ENCODE data around the gene SLC25A27. TPM values are rescaled to one million over a fixed set of nuclear protein-coding genes. Genes with fewer than 3 reads are reported as not detected.

SLC25A27 gene
- total RNA-seq, 5 donors from 2014 or later (not counting 1 experiment from before 2014, with no cell fraction given), result 0.23 to 2.4 (median 0.85) TPM

DNA sequence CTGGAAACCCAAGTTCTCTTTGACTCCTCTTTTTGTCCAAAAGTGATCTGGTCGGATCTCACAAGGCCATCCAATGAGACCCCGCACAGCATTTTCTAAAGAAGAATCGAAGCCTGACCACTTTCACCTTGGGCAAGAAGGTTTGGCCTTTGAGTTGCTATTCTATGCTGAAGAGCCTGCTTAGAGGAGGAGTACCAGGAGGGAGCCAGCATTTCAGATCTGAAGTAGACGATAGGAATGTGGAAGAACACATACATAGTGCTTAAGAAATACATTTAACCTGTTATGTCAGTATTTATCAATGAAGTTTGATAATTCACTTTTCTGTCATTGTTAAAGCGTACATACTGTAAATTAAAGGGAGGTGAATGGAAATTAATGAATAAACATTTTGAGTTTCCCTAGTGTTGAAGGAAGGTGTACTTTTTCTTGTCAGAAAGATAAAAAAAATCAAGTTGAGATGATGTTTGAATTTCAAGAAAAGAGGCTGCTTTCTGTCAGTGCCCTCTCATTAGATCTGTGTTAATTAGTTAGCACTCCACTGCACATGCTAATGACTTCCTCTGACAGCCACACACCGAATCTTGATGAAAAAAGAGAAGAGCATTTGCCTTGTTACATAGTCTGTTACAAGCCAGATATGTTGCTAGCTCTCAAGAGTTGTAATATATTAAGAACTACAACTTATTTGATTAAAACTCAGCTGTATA, 24.0 kb downstream of the SLC25A27 start:
- 92% methylated on average over 4 of the region's 6 CpGs for WGBS (ENCODE audit: insufficient coverage)
- H3K4me3 ChIP-seq (ENCODE audit: control insufficient read depth in 1 of 2, extremely low read depth in 1 of 2, low read length in 1 of 2), result no peak overlapping the region
- ATAC-seq (replicated peaks in 1 of 4) (no peak), DNase-seq (no peak)
- no peaks in the 10 kb centered on the region for H3K4me1 Mint-ChIP-seq
- H3K36me3 ChIP-seq (ENCODE audit: control insufficient read depth in 2 of 2, extremely low read depth in 1 of 2, insufficient read depth in 1 of 2, low read length in 1 of 2), result no peaks in the 10 kb centered on the region
- H3K9me3 ChIP-seq, result no peaks in the 10 kb centered on the region
- no peak overlapping the region for H3K4me3 Mint-ChIP-seq
- no peak overlapping the region for H3K27ac ChIP-seq (ENCODE audit: low read length)
- ChIA-PET CTCF (no interaction called here), POLR2A (no interaction called here)
- H3K27ac Mint-ChIP-seq, result no peak overlapping the region
- H3K27me3 Mint-ChIP-seq, result peaks cover 6 to 7% of the 10 kb centered on the region in 2 donors
- H3K27me3 ChIP-seq (replicated peaks in 1 of 2; ENCODE audit: control insufficient read depth in 2 of 2, extremely low read depth in 1 of 2, insufficient read depth in 2 of 2, low read length in 1 of 2), result no peaks in the 10 kb centered on the region
- no peaks in the 10 kb centered on the region for H3K4me1 ChIP-seq (ENCODE audit: control insufficient read depth in 1 of 2, extremely low read depth in 1 of 2, insufficient read depth in 2 of 2, low read length in 2 of 2)
- H3K9me3 Mint-ChIP-seq, result no peaks in the 10 kb centered on the region
- no peaks in the 10 kb centered on the region for H3K36me3 Mint-ChIP-seq

DNA sequence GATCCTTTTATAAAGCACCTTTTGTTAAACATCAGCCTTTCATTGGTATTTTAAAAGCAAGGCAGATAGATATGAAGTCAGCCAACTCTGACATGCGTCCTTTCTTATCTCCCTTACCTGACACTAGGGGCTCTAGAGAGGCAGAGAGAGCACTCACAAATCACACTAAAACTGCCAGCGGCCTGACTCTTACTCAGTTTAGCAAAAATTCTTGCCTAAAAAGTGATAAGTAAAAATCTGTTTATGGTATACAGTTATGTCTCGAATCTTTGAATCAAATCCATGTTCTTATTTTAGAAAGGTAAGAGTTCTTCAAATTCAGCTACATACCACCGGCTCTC, 24.5 kb downstream of the SLC25A27 start:
- no peak overlapping the region for H3K27ac ChIP-seq (ENCODE audit: low read length)
- H3K4me3 ChIP-seq (ENCODE audit: control insufficient read depth in 1 of 2, extremely low read depth in 1 of 2, low read length in 1 of 2), result no peak overlapping the region
- Mint-ChIP-seq H3K27me3 (peaks cover 6 to 7% of the 10 kb centered on the region in 2 donors), H3K4me3 (no peak overlapping the region), H3K9me3 (no peaks in the 10 kb centered on the region), H3K36me3 (no peaks in the 10 kb centered on the region), H3K4me1 (no peaks in the 10 kb centered on the region), H3K27ac (no peak overlapping the region)
- ChIA-PET CTCF (no interaction called here), POLR2A (no interaction called here)
- no peaks in the 10 kb centered on the region for H3K4me1 ChIP-seq (ENCODE audit: control insufficient read depth in 1 of 2, extremely low read depth in 1 of 2, insufficient read depth in 2 of 2, low read length in 2 of 2)
- H3K27me3 ChIP-seq (replicated peaks in 1 of 2; ENCODE audit: control insufficient read depth in 2 of 2, extremely low read depth in 1 of 2, insufficient read depth in 2 of 2, low read length in 1 of 2), result no peaks in the 10 kb centered on the region
- WGBS (ENCODE audit: insufficient coverage), result no CpG with 5 or more reads among the region's 4 CpGs
- H3K36me3 ChIP-seq (ENCODE audit: control insufficient read depth in 2 of 2, extremely low read depth in 1 of 2, insufficient read depth in 1 of 2, low read length in 1 of 2), result no peaks in the 10 kb centered on the region
- ATAC-seq (replicated peaks in 1 of 4), result no peak
- H3K9me3 ChIP-seq, result no peaks in the 10 kb centered on the region
- DNase-seq, result no peak

DNA sequence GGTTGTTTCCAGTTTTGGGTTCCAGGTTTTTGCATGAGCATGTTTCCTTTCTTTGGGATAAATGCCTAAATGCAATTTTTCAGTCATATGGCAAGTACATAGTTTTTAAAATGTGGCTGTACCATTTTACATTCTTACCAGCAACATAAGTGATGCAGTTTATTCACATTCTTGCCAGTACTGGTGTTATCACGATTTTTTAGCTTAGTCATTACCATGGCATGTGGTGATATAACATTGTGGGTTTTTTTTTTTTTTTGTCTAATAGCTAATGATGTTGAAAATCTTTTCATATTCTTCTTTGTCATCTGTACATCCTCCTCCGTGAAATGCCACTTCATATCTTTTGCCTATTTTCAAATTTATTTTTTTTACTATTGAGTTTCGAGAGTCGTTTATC, 32.0 kb downstream of the SLC25A27 start:
- WGBS (ENCODE audit: insufficient coverage), result no CpG with 5 or more reads among the region's 4 CpGs
- H3K36me3 Mint-ChIP-seq, result no peaks in the 10 kb centered on the region
- H3K27ac Mint-ChIP-seq, result no peak overlapping the region
- H3K27me3 ChIP-seq (replicated peaks in 1 of 2; ENCODE audit: control insufficient read depth in 2 of 2, extremely low read depth in 1 of 2, insufficient read depth in 2 of 2, low read length in 1 of 2), result no peaks in the 10 kb centered on the region
- POLR2A ChIA-PET, result no interaction called here
- no peak overlapping the region for H3K4me3 Mint-ChIP-seq
- ATAC-seq (replicated peaks in 1 of 4) (no peak), DNase-seq (no peak)
- H3K4me3 ChIP-seq (ENCODE audit: control insufficient read depth in 1 of 2, extremely low read depth in 1 of 2, low read length in 1 of 2), result no peak overlapping the region
- H3K27ac ChIP-seq (ENCODE audit: low read length), result no peak overlapping the region
- no peaks in the 10 kb centered on the region for H3K9me3 ChIP-seq
- no peaks in the 10 kb centered on the region for H3K9me3 Mint-ChIP-seq
- H3K4me1 Mint-ChIP-seq, result no peaks in the 10 kb centered on the region
- H3K4me1 ChIP-seq (ENCODE audit: control insufficient read depth in 1 of 2, extremely low read depth in 1 of 2, insufficient read depth in 2 of 2, low read length in 2 of 2), result no peaks in the 10 kb centered on the region
- H3K36me3 ChIP-seq (ENCODE audit: control insufficient read depth in 2 of 2, extremely low read depth in 1 of 2, insufficient read depth in 1 of 2, low read length in 1 of 2), result no peaks in the 10 kb centered on the region
- peaks cover 8% of the 10 kb centered on the region in 2 donors for H3K27me3 Mint-ChIP-seq
- CTCF ChIA-PET, result no interaction called here

DNA sequence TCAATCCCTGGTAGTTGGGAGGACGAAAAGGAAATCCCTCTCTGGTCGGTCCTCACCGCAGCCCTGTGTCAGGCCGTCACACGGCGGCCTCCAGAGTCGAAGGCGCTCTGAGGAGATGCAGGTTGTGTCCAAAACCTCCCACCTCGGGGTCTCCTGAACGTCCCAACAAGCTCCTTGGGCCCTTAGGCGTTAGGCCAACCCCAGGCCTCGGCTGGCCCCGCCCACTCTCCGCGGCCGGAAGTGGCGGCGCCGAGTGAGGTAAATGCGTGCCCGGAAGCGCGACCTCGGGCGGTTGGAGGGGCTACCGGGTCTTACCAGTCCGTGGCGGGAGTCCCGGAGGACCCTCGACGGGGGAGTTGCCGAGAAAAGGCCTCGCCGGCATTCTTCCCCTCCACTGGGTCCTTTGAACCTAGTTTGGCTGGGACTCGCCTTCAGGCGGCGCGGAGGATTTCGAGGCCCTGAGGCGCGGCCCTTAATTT, 34.9 kb downstream of the SLC25A27 start, which contains the start of gene TDRD6:
Gene TDRD6 (plus strand): TSS at position 267 of the 479 bp plus-strand sequence. CDS start 244 bp downstream, outside the sequence.
- no peak for DNase-seq
- no peaks in the 10 kb centered on the region for H3K4me1 ChIP-seq (ENCODE audit: control insufficient read depth in 1 of 2, extremely low read depth in 1 of 2, insufficient read depth in 2 of 2, low read length in 2 of 2)
- no peaks in the 10 kb centered on the region for H3K9me3 ChIP-seq
- Mint-ChIP-seq H3K9me3 (no peaks in the 10 kb centered on the region), H3K36me3 (no peaks in the 10 kb centered on the region), H3K27me3 (peaks cover 2 to 12% of the 10 kb centered on the region in 2 donors), H3K4me3 (no peak within 1 kb of the TSS), H3K4me1 (no peaks in the 10 kb centered on the region), H3K27ac (no peak within 1 kb of the TSS)
- WGBS (ENCODE audit: insufficient coverage), result 95% methylated on average over 37 of the region's 41 CpGs
- H3K27ac ChIP-seq (ENCODE audit: low read length), result no peak within 1 kb of the TSS
- no peak within 1 kb of the TSS for H3K4me3 ChIP-seq (ENCODE audit: control insufficient read depth in 1 of 2, extremely low read depth in 1 of 2, low read length in 1 of 2)
- ChIA-PET CTCF (no interaction called here), POLR2A (no interaction called here)
- no peaks in the 10 kb centered on the region for H3K27me3 ChIP-seq (replicated peaks in 1 of 2; ENCODE audit: control insufficient read depth in 2 of 2, extremely low read depth in 1 of 2, insufficient read depth in 2 of 2, low read length in 1 of 2)
- ATAC-seq (replicated peaks in 1 of 4), result no peak
- H3K36me3 ChIP-seq (ENCODE audit: control insufficient read depth in 2 of 2, extremely low read depth in 1 of 2, insufficient read depth in 1 of 2, low read length in 1 of 2), result no peaks in the 10 kb centered on the region

DNA sequence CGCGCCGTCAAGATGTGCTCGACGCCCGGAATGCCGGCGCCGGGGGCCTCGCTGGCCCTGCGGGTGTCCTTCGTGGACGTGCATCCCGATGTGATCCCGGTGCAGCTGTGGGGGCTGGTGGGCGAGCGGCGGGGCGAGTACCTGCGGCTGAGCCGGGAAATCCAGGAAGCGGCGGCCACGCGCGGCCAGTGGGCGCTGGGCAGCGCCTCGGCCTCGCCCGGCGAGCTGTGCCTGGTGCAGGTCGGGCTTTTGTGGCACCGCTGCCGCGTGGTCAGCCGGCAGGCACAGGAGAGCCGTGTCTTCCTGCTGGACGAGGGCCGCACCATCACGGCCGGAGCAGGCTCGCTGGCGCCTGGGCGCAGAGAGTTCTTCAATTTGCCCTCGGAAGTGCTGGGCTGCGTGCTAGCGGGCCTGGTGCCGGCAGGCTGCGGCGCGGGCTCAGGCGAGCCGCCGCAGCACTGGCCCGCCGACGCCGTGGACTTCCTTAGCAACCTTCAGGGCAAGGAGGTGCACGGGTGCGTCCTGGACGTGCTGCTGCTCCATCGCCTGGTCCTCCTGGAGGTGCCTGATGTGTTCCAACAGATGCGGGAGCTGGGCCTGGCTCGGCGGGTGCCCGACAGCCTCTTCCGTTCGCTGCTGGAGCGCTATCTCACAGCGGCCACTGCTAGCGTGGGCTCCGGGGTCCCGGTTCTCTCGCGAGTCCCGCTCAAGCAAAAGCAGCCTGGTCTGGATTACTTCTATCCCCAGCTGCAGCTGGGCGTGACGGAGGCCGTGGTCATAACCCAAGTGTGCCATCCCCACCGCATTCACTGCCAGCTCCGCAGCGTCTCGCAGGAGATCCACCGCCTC, 35.6 kb downstream of the SLC25A27 start:
- no peak overlapping the region for H3K27ac Mint-ChIP-seq
- Histone ChIP-seq H3K4me1 (ENCODE audit: control insufficient read depth in 1 of 2, extremely low read depth in 1 of 2, insufficient read depth in 2 of 2, low read length in 2 of 2) (no peaks in the 10 kb centered on the region), H3K4me3 (ENCODE audit: control insufficient read depth in 1 of 2, extremely low read depth in 1 of 2, low read length in 1 of 2) (no peak overlapping the region), H3K9me3 (no peaks in the 10 kb centered on the region), H3K27me3 (replicated peaks in 1 of 2; ENCODE audit: control insufficient read depth in 2 of 2, extremely low read depth in 1 of 2, insufficient read depth in 2 of 2, low read length in 1 of 2) (no peaks in the 10 kb centered on the region), H3K36me3 (ENCODE audit: control insufficient read depth in 2 of 2, extremely low read depth in 1 of 2, insufficient read depth in 1 of 2, low read length in 1 of 2) (no peaks in the 10 kb centered on the region), H3K27ac (ENCODE audit: low read length) (no peak overlapping the region)
- H3K36me3 Mint-ChIP-seq, result no peaks in the 10 kb centered on the region
- DNase-seq, result no peak
- ATAC-seq (replicated peaks in 1 of 4), result no peak
- ChIA-PET CTCF (no interaction called here), POLR2A (no interaction called here)
- H3K4me3 Mint-ChIP-seq, result no peak overlapping the region
- H3K9me3 Mint-ChIP-seq, result no peaks in the 10 kb centered on the region
- 93% methylated on average over 77 of the region's 85 CpGs for WGBS (ENCODE audit: insufficient coverage)
- H3K4me1 Mint-ChIP-seq, result no peaks in the 10 kb centered on the region
- peaks cover 2 to 12% of the 10 kb centered on the region in 2 donors for H3K27me3 Mint-ChIP-seq

DNA sequence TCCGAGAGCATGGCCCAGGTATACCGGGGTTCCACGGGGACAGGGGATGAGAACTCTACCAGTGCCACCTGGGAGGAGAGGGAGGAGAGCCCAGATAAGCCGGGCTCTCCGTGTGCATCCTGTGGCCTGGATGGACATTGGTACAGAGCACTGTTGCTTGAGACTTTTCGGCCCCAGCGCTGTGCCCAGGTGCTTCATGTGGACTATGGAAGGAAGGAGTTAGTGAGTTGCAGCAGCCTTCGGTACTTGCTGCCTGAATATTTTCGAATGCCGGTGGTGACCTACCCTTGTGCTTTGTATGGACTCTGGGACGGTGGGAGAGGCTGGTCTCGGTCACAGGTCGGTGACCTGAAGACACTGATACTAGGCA, 36.2 kb downstream of the SLC25A27 start:
- Histone ChIP-seq H3K27ac (ENCODE audit: low read length) (no peak overlapping the region), H3K9me3 (no peaks in the 10 kb centered on the region), H3K36me3 (ENCODE audit: control insufficient read depth in 2 of 2, extremely low read depth in 1 of 2, insufficient read depth in 1 of 2, low read length in 1 of 2) (no peaks in the 10 kb centered on the region), H3K4me3 (ENCODE audit: control insufficient read depth in 1 of 2, extremely low read depth in 1 of 2, low read length in 1 of 2) (no peak overlapping the region), H3K27me3 (replicated peaks in 1 of 2; ENCODE audit: control insufficient read depth in 2 of 2, extremely low read depth in 1 of 2, insufficient read depth in 2 of 2, low read length in 1 of 2) (no peaks in the 10 kb centered on the region), H3K4me1 (ENCODE audit: control insufficient read depth in 1 of 2, extremely low read depth in 1 of 2, insufficient read depth in 2 of 2, low read length in 2 of 2) (no peaks in the 10 kb centered on the region)
- Mint-ChIP-seq H3K4me1 (no peaks in the 10 kb centered on the region), H3K36me3 (no peaks in the 10 kb centered on the region), H3K9me3 (no peaks in the 10 kb centered on the region), H3K4me3 (no peak overlapping the region), H3K27ac (no peak overlapping the region), H3K27me3 (peaks cover 0 to 17% of the 10 kb centered on the region in 2 donors)
- POLR2A ChIA-PET, result no interaction called here
- CTCF ChIA-PET, result no interaction called here
- ATAC-seq (replicated peaks in 1 of 4), result no peak
- no peak for DNase-seq
- 94% methylated on average over 10 of the region's 13 CpGs for WGBS (ENCODE audit: insufficient coverage)
